LoVo (cell line): ENCODE results near the gene ABLIM1.

Experiments
- DNase-seq: peaks from one replicate; pipeline ENCODE4 v3.0.0-alpha.2; 2016; ENCODE audit warnings: low spot score

ABLIM1 gene

GRCh38 chr10:114545819-114546218 lies 112.3 kb downstream of the ABLIM1 start:
- DNase-seq = no peak

- no peak for DNase-seq
Observed at GRCh38 chr10:114545071-114545470, 113.0 kb downstream of the ABLIM1 start.

- no peak for DNase-seq
Observed at GRCh38 chr10:114544045-114544659, 113.9 kb downstream of the ABLIM1 start.

- DNase-seq = no peak
Observed at GRCh38 chr10:114543456-114543855, 114.6 kb downstream of the ABLIM1 start.

GRCh38 chr10:114542373-114542772 lies 115.7 kb downstream of the ABLIM1 start:
- DNase-seq = no peak

- no peak for DNase-seq
Observed at GRCh38 chr10:114541797-114542160, 116.3 kb downstream of the ABLIM1 start.

- DNase-seq = no peak
Observed at GRCh38 chr10:114541081-114541796, 116.8 kb downstream of the ABLIM1 start.

GRCh38 chr10:114540236-114540635 lies 117.8 kb downstream of the ABLIM1 start:
- DNase-seq = no peak

- DNase-seq = no peak
Observed at GRCh38 chr10:114539623-114540022, 118.5 kb downstream of the ABLIM1 start.

- peak; percentile 18 for DNase-seq
Observed at GRCh38 chr10:114538181-114538906, 119.7 kb downstream of the ABLIM1 start.

GRCh38 chr10:114537736-114538135 lies 120.3 kb downstream of the ABLIM1 start:
- no peak for DNase-seq

GRCh38 chr10:114534571-114534981 lies 123.5 kb downstream of the ABLIM1 start:
- DNase-seq = no peak

- DNase-seq = no peak
Observed at GRCh38 chr10:114532226-114532625, 125.8 kb downstream of the ABLIM1 start.

- DNase-seq = peak; percentile 84
Observed at GRCh38 chr10:114526504-114527238, 131.4 kb downstream of the ABLIM1 start.

GRCh38 chr10:114526126-114526503 lies 132.0 kb downstream of the ABLIM1 start:
- DNase-seq = no peak

GRCh38 chr10:114525368-114525949 lies 132.6 kb downstream of the ABLIM1 start:
- DNase-seq = peak; percentile 33

GRCh38 chr10:114523876-114524275 lies 134.2 kb downstream of the ABLIM1 start:
- no peak for DNase-seq

- DNase-seq = no peak
Observed at GRCh38 chr10:114521255-114521654, 136.8 kb downstream of the ABLIM1 start.

GRCh38 chr10:114520453-114520852 lies 137.6 kb downstream of the ABLIM1 start:
- peak; percentile 67 for DNase-seq

GRCh38 chr10:114519756-114520293 lies 138.2 kb downstream of the ABLIM1 start:
- no peak for DNase-seq

GRCh38 chr10:114519306-114519669 lies 138.8 kb downstream of the ABLIM1 start:
- DNase-seq = peak; percentile 75
